ENCODE results near the gene CRYL1. TPM values are rescaled to one million over a fixed set of nuclear protein-coding genes. Genes with fewer than 3 reads are reported as not detected.

The CRYL1 gene
- total and polyA plus RNA-seq, 9 of the 15 experiments (the other 6 are each of a cell fraction or from before 2014, with no cell fraction given) = 1.0 to 6.9 (median 2.4) TPM

DNA sequence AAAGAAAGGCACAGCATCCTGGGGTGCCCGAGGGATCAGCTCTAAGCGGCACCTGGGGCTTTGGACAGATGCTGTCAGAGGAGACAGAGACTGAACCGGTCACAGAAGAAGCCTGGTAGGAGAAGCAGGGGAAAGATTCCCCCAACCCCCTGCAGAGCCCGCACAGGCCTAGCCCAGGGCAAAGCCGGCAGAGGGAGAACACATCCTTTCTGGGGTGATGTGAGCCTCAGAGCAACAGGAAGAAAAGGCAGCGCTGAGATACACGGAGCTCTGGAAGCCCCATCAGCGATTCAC lies 101.2 kb downstream of the CRYL1 start (continued):
- TF ChIP-seq CBX3 (IDR thresholded peaks at IDR 0.05; ENCODE audit: borderline replicate concordance in 1 of 2, low read length in 2 of 2) (no peak), CSDE1 (IDR thresholded peaks at IDR 0.05) (no peak)
- TF ChIP-seq, protein P1, sequence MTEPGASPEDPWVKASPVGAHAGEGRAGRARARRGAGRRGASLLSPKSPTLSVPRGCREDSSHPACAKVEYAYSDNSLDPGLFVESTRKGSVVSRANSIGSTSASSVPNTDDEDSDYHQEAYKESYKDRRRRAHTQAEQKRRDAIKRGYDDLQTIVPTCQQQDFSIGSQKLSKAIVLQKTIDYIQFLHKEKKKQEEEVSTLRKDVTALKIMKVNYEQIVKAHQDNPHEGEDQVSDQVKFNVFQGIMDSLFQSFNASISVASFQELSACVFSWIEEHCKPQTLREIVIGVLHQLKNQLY (CRISPR knock-in tag; conservative IDR thresholded peaks at IDR 0.05) = no peak

DNA sequence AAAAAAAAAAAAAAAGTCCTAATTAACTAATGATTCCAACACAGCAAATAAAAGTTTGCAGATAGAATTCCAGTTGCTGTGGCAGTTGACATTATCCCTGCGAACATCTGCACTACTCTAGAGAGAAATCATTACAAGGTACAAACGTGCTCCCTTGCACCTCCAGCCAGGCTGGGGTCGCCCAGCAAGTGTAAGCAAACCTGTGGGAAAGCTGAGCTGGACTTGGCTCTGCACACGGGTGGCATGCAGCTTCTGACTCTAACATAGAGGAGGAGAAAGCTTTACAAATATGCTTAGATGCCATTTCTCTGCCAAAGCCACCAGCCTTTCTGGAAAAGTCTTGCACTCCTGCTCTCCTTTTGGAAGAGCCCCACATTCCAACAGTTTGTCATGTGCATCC lies 103.3 kb downstream of the CRYL1 start:
- no peak overlapping the region for H3K27ac ChIP-seq (ENCODE audit: extremely low read depth, low read depth, low read length)
- no peaks in the 10 kb centered on the region for H3K36me3 ChIP-seq (ENCODE audit: control insufficient read depth, insufficient read depth, low read length)
- POLR2A ChIA-PET = interaction anchor here (0.6 kb wide), 1 partner anchor 1305 kb away, joined by 3 read pairs; no protein-coding TSS in a partner anchor
- H3K4me3 ChIP-seq = no peak overlapping the region
- H4K20me1 ChIP-seq (replicated peaks; ENCODE audit: control insufficient read depth, insufficient read depth, low read length) = no peaks in the 10 kb centered on the region
- DNase-seq (ENCODE audit: extremely low read depth in 1 of 4, low spot score in 3 of 4) = no peak
- H3K79me2 ChIP-seq (ENCODE audit: control insufficient read depth, insufficient read depth, low read length) = no peaks in the 10 kb centered on the region
- ATAC-seq = no peak
- CTCF ChIA-PET (ENCODE audit: low intra/inter-chr PET ratio) = no interaction called here
- H3K9ac ChIP-seq (ENCODE audit: insufficient read depth in 1 of 2, low read depth in 2 of 2, low read length in 2 of 2) = no peak overlapping the region
- H3K9me1 ChIP-seq (ENCODE audit: control insufficient read depth, insufficient read depth, low read length) = no peaks in the 10 kb centered on the region
- no peak overlapping the region for H2AFZ ChIP-seq (ENCODE audit: low read depth, low read length)
- H3K4me1 ChIP-seq (replicated peaks in 1 of 2; ENCODE audit: control insufficient read depth in 2 of 2, insufficient read depth in 2 of 2, low read length in 2 of 2) = no peaks in the 10 kb centered on the region
- H3K27me3 ChIP-seq (ENCODE audit: control insufficient read depth in 2 of 2, insufficient read depth in 2 of 2, low read length in 2 of 2) = peaks cover 13 to 32% of the 10 kb centered on the region in 2 experiments; a peak in 4 of 5 replicates
- intact Hi-C loops (cut with micrococcal nuclease) (no loop called here), in situ Hi-C loops (cut with MboI) (no loop called here)
- BruUV-seq (replicated peaks) = no TSS peak
- no peak overlapping the region for H3K4me2 ChIP-seq (ENCODE audit: insufficient read depth, low read length)
- FAIRE-seq = no peak
- H3K9me3 ChIP-seq (replicated peaks; ENCODE audit: control insufficient read depth, insufficient read depth, low read depth, low read length) = no peaks in the 10 kb centered on the region
- WGBS (ENCODE audit: insufficient coverage, low coverage, missing lambda C conversion rate) = 6% methylated on average over 4 of the region's 4 CpGs
- TF ChIP-seq GMEB1 (CRISPR knock-in tag; IDR thresholded peaks at IDR 0.05) (no peak), ZZZ3 (IDR thresholded peaks at IDR 0.05) (no peak), REST (IDR thresholded peaks at IDR 0.05; ENCODE audit: borderline replicate concordance) (no peak), REST (CRISPR knock-in tag; IDR thresholded peaks at IDR 0.05; ENCODE audit: low read depth) (no peak), SRSF9 (IDR thresholded peaks at IDR 0.05; ENCODE audit: borderline replicate concordance, low read depth, low read length) (no peak)

All from K562 (cell line).